Fibroblast of upper back skin (primary cell): ENCODE measurements around the gene PARD6B.
"Not testable (repeated sequence)": the region's sequence is repeated elsewhere in the genome, so short reads cannot be mapped to it uniquely, and the experiment has no call there.

ENCODE experiments used
- DNase-seq: peaks from one replicate; pipeline ENCODE4 v3.0.0-alpha.2; 2013

The PARD6B gene

DNA sequence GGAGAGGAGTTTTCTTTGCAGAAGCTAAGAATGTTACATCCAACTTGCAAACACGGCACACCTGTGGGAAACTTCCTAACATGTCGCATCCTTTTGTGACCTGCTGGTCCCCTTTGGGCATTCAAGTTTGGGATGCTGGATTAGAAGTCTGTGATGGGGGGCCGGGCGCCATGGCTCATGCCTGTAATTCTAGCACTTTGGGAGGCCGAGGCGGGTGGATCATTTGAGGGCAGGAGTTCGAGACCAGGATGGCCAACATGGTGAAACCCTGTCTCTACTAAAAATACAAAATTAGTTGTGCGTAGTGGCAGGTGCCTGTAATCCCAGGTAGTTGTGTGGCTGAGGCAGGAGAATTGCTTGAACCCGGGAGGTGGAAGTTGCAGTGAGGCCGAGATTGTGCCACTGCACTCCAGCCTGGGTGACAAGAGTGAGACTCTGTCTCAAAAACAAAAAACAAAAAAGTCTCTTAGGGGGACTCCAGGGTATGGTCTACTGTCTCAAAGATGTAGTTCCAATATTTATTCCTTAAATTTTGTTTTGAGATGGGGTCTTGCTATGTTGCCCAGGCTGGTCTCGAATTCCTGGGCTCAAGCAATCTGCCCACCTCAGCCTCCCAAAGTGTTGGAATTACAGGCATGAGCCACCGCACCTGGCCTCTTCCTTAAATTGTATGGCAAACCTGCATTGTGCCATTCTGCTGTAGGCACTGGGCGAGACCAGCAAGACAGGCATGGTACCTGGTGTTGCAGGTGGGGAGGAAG is 69.8 kb downstream of the PARD6B start:
- DNase-seq = not testable (repeated sequence)

DNA sequence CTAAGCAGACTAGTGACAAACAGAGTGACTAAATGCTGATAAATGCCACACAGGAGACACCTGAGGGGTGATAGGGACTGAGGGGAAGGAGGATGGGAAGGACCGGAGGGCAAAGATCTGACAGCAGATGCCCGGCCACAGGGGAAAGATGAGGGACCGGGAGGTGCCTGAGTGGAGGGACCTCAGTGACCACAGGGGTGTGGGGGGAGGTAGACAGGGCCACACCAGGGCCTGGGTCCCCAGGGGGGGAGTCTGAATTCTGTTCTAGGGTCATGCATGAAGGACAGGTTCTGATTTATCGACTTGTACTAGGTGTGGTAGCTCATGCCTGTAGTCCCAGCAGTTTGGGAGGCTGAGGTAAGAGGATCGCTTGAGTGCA is 70.4 kb downstream of the PARD6B start:
- no peak for DNase-seq

DNA sequence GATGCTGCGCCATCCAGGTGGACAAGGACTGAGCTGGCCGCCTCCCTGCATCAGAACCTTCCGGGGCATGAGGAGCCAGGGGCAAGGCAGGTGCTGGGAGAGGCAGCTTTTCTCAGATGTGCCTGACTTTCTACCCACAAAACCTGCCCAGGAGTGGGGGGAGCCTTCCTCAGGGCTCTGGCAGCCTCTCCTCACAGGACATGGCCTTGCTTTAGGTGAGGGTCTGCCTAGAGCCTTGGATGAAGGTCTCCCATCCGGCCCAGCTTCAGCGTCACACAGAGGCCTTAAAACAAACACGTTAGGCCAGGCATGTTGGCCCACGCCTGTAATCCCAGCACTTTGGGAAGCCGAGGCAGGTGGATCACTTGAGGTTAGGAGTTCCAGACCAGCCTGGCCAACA is 70.9 kb downstream of the PARD6B start:
- DNase-seq = no peak

- no peak for DNase-seq
These were observed 73.3 kb downstream of the PARD6B start for GRCh38 chr20:50804437-50805348.

DNA sequence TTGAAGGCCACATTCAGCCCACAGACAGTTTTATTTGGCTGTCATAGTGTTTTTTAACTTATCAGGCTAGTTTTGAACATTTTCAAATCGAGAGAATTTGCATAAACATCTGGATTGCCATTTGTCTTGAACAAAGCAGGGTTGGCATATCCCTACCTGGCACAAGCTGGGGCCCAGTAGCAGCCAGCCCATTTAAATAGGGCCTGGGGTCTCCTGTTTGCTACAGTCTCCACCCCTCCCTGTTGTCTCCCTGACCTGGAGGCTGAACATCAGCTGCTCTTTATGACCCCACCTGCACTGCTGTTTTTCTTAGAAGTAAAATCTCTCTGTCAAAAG is 73.9 kb downstream of the PARD6B start:
- DNase-seq = no peak

DNA sequence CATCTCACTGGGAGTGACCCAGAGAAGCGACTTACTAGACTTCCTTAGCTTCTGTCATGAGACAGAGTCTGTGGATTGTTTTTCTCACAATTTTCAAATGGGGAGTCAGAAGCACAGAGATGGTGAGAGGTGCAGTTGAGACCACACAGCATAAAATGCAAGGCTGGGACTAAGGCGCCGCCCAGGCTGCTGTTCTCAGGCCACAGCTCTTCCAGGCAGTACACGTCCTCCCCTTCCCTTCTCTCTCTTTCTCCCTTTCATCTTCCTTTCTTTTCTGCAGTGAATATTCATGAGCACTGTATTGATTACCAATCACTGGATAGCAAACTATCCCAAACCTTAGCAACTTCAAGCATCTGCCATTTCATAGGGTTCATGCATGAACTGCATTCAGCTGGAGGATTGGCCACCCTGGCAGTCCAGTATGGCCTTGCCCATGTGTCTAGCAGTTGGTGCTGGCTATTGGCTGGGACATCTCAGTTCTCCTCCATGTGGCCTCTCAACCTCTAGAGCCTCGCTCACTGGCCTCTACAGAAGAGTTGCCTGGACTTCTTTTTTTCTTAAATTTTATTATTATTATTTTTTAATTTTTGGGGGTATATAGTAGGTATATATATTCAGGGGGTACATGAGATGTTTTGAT is 74.9 kb downstream of the PARD6B start:
- no peak for DNase-seq
